Activated naive CD4-positive, alpha-beta T cell treated with anti-CD3 and anti-CD28 coated beads, Interleukin-2, amount 50 U/mL, for 24 hours (primary cell): ENCODE data around the gene PRKAG3.

Experiments used
- H3K27ac Mint-ChIP-seq: one replicate; pipeline ENCODE4 v1.8.0; 2021; ENCODE audit warnings: mild to moderate bottlenecking, mixed read lengths
- H3K27me3 Mint-ChIP-seq: one replicate; pipeline ENCODE4 v1.8.0; 2021; ENCODE audit warnings: mixed read lengths
- H3K36me3 Mint-ChIP-seq: one replicate; pipeline ENCODE4 v1.8.0; 2021; ENCODE audit warnings: mixed read lengths
- H3K4me1 Mint-ChIP-seq: one replicate; pipeline ENCODE4 v1.8.0; 2021; ENCODE audit warnings: mixed read lengths
- H3K4me3 Mint-ChIP-seq: one replicate; pipeline ENCODE4 v1.8.0; 2021; ENCODE audit warnings: mild to moderate bottlenecking, mixed read lengths
- H3K9me3 Mint-ChIP-seq: one replicate; pipeline ENCODE4 v1.8.0; 2021; ENCODE audit warnings: mixed read lengths

PRKAG3 gene

GRCh38 chr2:218833023-218833609 is 1.5 kb upstream of the PRKAG3 start:
- peaks cover 34% of the 10 kb centered on the region for H3K27me3 Mint-ChIP-seq
- no peak overlapping the region for H3K27ac Mint-ChIP-seq
- H3K4me3 Mint-ChIP-seq = no peak overlapping the region
- H3K36me3 Mint-ChIP-seq = peaks cover 1% of the 10 kb centered on the region
- peaks cover 14% of the 10 kb centered on the region for H3K9me3 Mint-ChIP-seq
- no peaks in the 10 kb centered on the region for H3K4me1 Mint-ChIP-seq

- H3K4me1 Mint-ChIP-seq = no peaks in the 10 kb centered on the region
- H3K36me3 Mint-ChIP-seq = no peaks in the 10 kb centered on the region
- no peak overlapping the region for H3K27ac Mint-ChIP-seq
- H3K27me3 Mint-ChIP-seq = peaks cover 30% of the 10 kb centered on the region
- no peak overlapping the region for H3K4me3 Mint-ChIP-seq
- H3K9me3 Mint-ChIP-seq = peaks cover 8% of the 10 kb centered on the region
These were observed 917 bp upstream of the PRKAG3 start for GRCh38 chr2:218832520-218832919.

- no peak overlapping the region for H3K27ac Mint-ChIP-seq
- H3K9me3 Mint-ChIP-seq = peaks cover 3% of the 10 kb centered on the region
- H3K27me3 Mint-ChIP-seq = peaks cover 29% of the 10 kb centered on the region
- H3K4me1 Mint-ChIP-seq = no peaks in the 10 kb centered on the region
- no peak overlapping the region for H3K4me3 Mint-ChIP-seq
- no peaks in the 10 kb centered on the region for H3K36me3 Mint-ChIP-seq
These were observed 478 bp upstream of the PRKAG3 start for GRCh38 chr2:218832081-218832480.

GRCh38 chr2:218830526-218831306 is 887 bp downstream of the PRKAG3 start:
- no peaks in the 10 kb centered on the region for H3K36me3 Mint-ChIP-seq
- no peak overlapping the region for H3K27ac Mint-ChIP-seq
- H3K9me3 Mint-ChIP-seq = no peaks in the 10 kb centered on the region
- H3K4me3 Mint-ChIP-seq = no peak overlapping the region
- H3K27me3 Mint-ChIP-seq = peaks cover 27% of the 10 kb centered on the region
- no peaks in the 10 kb centered on the region for H3K4me1 Mint-ChIP-seq

- H3K36me3 Mint-ChIP-seq = no peaks in the 10 kb centered on the region
These were observed 1.6 kb downstream of the PRKAG3 start for GRCh38 chr2:218829868-218830451.

GRCh38 chr2:218828477-218828778 is 3.2 kb downstream of the PRKAG3 start:
- Mint-ChIP-seq H3K36me3 (no peaks in the 10 kb centered on the region), H3K4me1 (no peaks in the 10 kb centered on the region), H3K4me3 (no peak overlapping the region), H3K27me3 (peaks cover 19% of the 10 kb centered on the region), H3K9me3 (no peaks in the 10 kb centered on the region), H3K27ac (no peak overlapping the region)

More at GRCh38 chr2:218829868-218830451, 1.6 kb downstream of the PRKAG3 start:
- Mint-ChIP-seq H3K4me1 (no peaks in the 10 kb centered on the region), H3K4me3 (no peak overlapping the region), H3K27ac (no peak overlapping the region), H3K27me3 (peaks cover 25% of the 10 kb centered on the region), H3K9me3 (no peaks in the 10 kb centered on the region)

DNA sequence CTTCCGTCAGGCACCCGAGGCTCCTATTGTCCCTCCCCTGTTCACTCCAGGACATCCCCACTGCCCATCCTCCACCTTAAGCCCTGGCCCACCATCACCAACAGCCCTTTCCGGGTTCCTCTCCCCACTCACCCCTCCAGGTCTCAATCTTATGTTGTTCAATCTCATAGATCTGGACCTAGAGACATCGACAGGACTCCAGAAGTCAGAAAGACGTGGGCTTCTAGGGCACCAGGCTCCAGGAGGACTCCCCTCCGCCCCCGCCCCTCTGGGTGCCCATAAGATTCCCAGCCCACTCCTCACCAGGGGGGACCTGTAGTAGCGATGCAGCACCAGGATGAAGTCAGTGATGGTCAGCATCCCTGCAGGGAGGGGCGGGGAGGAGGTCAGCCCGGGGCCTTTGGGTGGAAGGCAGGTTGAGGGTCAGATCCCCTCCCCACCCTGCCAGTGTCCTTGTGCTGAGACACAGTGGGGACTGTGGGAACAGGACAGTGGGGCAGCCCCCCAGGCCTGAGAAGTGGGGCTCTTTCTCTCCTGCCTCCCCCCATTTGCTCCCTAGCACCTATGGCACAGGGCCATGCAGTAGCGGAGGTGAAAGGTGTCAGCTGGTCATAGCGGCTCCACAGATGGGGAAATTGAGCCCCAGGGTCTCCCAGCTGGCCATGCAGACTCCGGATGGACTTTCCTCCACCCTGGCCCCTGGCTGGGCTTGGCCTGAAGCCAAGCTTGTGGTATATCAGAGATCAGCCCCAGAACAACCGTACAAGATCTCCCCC is 3.7 kb downstream of the PRKAG3 start:
- H3K36me3 Mint-ChIP-seq = no peaks in the 10 kb centered on the region
- H3K9me3 Mint-ChIP-seq = no peaks in the 10 kb centered on the region
- no peaks in the 10 kb centered on the region for H3K4me1 Mint-ChIP-seq
- H3K27ac Mint-ChIP-seq = no peak overlapping the region
- peaks cover 18% of the 10 kb centered on the region for H3K27me3 Mint-ChIP-seq
- no peak overlapping the region for H3K4me3 Mint-ChIP-seq

DNA sequence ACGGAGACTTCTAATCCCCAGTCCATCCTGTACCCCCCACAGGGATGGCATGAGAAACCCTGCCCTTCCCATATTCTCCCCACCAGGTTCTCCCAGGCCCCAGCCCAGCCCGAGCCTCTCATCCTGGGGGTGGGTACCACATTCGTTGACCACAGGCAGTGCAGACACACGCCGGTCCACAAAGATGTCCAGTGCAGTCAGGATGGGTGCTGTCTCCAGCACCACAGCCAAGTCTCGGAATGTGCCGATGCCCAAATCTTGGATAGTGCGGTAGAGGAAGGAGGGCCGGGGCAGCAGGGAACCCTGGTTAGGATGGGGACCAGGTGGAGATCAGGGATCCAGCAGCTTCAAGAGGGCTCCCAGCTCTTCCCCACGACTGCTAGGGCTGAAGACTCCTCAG is 4.8 kb downstream of the PRKAG3 start:
- no peaks in the 10 kb centered on the region for H3K9me3 Mint-ChIP-seq
- H3K27ac Mint-ChIP-seq = no peak overlapping the region
- H3K4me3 Mint-ChIP-seq = no peak overlapping the region
- H3K4me1 Mint-ChIP-seq = no peaks in the 10 kb centered on the region
- H3K36me3 Mint-ChIP-seq = no peaks in the 10 kb centered on the region
- H3K27me3 Mint-ChIP-seq = peaks cover 12% of the 10 kb centered on the region

- Mint-ChIP-seq H3K36me3 (no peaks in the 10 kb centered on the region), H3K27ac (no peak overlapping the region), H3K4me3 (no peak overlapping the region), H3K27me3 (peaks cover 3% of the 10 kb centered on the region), H3K9me3 (no peaks in the 10 kb centered on the region), H3K4me1 (no peaks in the 10 kb centered on the region)
These were observed 7.6 kb downstream of the PRKAG3 start for GRCh38 chr2:218824004-218824403.

GRCh38 chr2:218823196-218823855 is 8.3 kb downstream of the PRKAG3 start:
- peaks cover under 1% of the 10 kb centered on the region for H3K27me3 Mint-ChIP-seq
- H3K27ac Mint-ChIP-seq = no peak overlapping the region
- no peak overlapping the region for H3K4me3 Mint-ChIP-seq
- H3K9me3 Mint-ChIP-seq = no peaks in the 10 kb centered on the region
- H3K4me1 Mint-ChIP-seq = no peaks in the 10 kb centered on the region
- no peaks in the 10 kb centered on the region for H3K36me3 Mint-ChIP-seq

GRCh38 chr2:218822622-218823021 is 9.0 kb downstream of the PRKAG3 start:
- no peaks in the 10 kb centered on the region for H3K36me3 Mint-ChIP-seq
- no peaks in the 10 kb centered on the region for H3K9me3 Mint-ChIP-seq
- H3K4me1 Mint-ChIP-seq = no peaks in the 10 kb centered on the region
- no peak overlapping the region for H3K4me3 Mint-ChIP-seq
- no peak overlapping the region for H3K27ac Mint-ChIP-seq
- H3K27me3 Mint-ChIP-seq = no peaks in the 10 kb centered on the region

DNA sequence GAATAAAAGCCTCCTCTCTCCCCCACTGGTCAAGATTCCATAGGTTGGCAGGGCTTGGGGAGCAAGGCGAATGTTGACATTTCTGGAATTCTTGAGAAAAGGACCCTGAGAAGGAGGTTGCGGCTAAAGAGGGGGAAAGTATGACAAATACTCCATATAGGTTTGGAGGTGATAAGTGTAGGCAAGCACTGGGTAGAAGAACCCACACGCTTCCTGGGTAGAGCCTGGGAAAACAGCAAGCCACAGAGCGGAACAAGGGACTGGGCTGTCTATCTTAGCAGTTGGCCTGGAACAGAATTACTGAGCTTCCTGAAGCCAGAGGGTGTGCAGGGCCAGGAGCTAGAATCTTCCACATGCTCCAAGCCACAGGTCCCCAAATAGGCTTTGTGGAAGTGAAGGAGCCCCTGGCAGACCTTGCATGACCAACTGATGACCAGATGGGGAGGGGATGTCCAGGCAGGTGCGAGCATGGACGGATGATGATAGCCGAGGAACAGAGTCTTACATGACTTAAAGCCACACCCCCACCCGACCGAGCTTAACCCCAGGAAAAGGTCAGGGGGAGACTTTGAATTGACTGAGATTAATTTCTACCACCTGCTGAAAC is 9.9 kb downstream of the PRKAG3 start:
- no peaks in the 10 kb centered on the region for H3K36me3 Mint-ChIP-seq
- no peaks in the 10 kb centered on the region for H3K4me1 Mint-ChIP-seq
- no peaks in the 10 kb centered on the region for H3K9me3 Mint-ChIP-seq
- no peaks in the 10 kb centered on the region for H3K27me3 Mint-ChIP-seq
- no peak overlapping the region for H3K27ac Mint-ChIP-seq
- H3K4me3 Mint-ChIP-seq = no peak overlapping the region

- Mint-ChIP-seq H3K36me3 (no peaks in the 10 kb centered on the region), H3K27me3 (no peaks in the 10 kb centered on the region), H3K9me3 (no peaks in the 10 kb centered on the region), H3K4me1 (no peaks in the 10 kb centered on the region), H3K27ac (no peak overlapping the region), H3K4me3 (no peak overlapping the region)
These were observed 10.7 kb downstream of the PRKAG3 start for GRCh38 chr2:218820746-218821369.

GRCh38 chr2:218819093-218819492 is 12.5 kb downstream of the PRKAG3 start:
- no peak overlapping the region for H3K4me3 Mint-ChIP-seq
- H3K9me3 Mint-ChIP-seq = no peaks in the 10 kb centered on the region
- no peaks in the 10 kb centered on the region for H3K36me3 Mint-ChIP-seq
- no peak overlapping the region for H3K27ac Mint-ChIP-seq
- no peaks in the 10 kb centered on the region for H3K27me3 Mint-ChIP-seq
- no peaks in the 10 kb centered on the region for H3K4me1 Mint-ChIP-seq

DNA sequence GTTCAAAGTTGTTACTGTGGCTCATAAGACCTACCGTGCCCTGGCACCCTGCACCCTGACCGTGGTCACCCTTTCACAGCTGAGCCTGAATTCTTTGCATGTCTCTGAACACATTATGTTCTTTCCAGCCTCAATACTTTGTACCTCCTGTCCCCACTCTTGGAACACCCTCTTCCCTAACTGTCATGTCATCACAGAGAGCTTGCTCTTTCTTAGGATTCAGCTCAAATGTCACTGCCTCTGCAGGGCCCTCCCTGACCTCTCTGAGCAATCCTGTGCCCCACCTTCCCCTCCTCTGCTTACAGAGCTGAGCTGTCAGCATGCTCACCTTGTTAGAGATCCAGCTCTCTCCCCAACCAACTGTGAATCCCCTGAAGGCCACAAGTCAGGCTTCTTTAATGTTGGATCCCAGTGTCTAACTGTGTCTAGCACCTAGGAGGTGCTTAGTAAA is 15.0 kb downstream of the PRKAG3 start:
- Mint-ChIP-seq H3K27ac (no peak overlapping the region), H3K36me3 (no peaks in the 10 kb centered on the region), H3K4me1 (no peaks in the 10 kb centered on the region), H3K9me3 (no peaks in the 10 kb centered on the region), H3K4me3 (no peak overlapping the region), H3K27me3 (no peaks in the 10 kb centered on the region)
